Medulla oblongata (tissue), 1 donor: ENCODE data around the gene ZNF420.
"Not testable (repeated sequence)": the region's sequence is repeated elsewhere in the genome, so short reads cannot be mapped to it uniquely, and the experiment has no call there.

Source experiments
- DNase-seq: peaks from one replicate; pipeline ENCODE4 v3.0.0-alpha.2; 2015; ENCODE audit errors: extremely low spot score

ZNF420 gene

DNA sequence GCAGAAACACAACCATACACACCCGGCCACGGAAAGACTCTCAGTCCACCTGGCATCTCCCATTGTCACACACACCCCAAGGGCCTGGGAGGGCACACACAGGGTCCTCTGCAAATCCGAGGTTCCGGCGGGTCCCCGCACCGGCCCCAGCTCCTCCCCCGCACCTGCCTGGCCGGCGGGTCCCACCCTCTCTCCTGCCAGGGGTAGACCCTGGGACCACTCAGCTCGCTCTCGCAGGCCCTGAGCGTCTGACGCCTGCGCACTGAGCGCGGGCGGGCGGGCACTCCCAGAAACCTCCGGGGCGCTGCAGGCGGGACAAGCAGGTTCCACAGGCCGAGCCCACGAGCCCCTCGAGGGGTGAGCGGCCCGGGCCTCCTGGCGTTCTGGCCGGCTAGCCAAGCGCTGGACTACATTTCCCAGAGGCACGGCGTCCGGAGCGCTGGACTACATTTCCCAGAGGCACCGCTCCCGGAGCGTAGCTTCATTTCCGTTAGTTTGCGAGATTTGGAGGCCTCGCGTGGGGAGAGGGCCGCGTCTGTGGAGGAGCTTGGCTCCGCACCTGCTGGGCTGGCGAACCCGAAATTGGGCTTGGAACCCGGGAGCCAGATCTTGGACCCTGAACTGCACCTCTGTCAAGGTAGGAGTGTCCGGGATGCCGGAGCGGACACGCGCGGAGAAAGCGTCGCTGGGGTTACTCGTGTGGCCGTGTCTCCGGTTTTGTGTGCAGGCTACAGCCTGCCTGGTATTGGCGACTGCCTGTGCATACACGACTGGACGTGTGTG lies at the start of gene ZNF420:
Gene ZNF420, plus strand, starts transcription at position 500 of the 783 bp plus-strand sequence. CDS start 10,686 bp downstream, outside the sequence.
- peak; percentile 96 for DNase-seq

DNA sequence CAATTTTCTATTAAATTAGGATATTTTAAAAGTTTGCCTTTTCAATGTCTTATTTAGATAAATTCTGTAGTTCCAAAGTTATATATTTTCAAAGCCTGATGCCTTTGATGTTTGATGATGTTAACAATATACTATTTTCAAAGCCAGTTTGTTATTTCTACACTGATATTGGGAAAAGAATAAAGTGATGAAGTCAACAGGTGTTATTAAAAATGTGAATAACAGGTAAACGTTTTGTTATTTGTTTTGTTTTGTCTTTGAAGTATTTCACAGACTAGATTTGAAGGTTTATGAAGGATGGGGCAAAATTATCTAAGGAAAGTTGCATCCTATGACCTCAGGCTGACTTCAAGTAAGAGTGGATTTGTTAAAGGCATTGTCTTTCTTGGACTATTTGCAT lies 33.1 kb upstream of the ZNF420 start:
- DNase-seq, result no peak

DNA sequence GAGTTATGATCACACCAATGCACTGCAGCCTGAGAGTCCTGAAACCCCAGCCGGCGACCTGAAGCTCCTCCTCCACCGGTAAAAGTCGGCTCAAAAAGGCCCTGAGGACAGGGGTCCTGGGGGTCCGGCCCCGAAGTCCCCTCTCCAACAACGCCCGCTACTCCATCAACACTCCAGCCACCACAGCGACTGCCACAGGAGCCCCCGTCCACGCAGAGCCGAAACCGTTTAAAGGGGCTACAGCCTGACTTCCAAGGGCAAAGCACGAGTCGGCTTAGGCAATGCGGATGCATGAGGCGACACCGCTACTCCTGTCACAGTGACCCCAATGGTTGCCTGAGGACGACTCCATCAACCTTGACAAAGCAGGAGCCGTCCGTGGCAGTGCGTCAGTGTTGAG lies 22.9 kb upstream of the ZNF420 start:
- DNase-seq, result no peak

DNA sequence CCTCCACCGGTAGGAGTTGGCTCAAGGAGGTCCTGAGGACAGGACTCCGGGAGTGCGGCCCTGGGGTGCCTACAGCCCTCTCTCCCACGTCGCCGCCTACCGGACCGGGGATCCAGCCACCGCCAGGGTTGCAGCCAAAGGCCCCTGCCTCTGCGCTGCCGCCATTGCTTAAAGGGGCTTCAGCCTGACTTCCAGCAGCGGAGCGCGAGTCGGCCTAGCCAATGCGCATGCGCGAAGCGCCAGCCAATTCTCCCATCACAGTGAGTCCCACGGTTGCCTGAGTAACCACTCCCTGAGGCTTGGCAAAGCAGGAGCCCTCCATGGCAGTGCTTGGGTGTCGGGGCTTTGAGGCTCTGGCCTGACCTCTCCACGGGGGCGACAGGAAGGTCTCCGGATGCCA lies 21.5 kb upstream of the ZNF420 start:
- no peak for DNase-seq

DNA sequence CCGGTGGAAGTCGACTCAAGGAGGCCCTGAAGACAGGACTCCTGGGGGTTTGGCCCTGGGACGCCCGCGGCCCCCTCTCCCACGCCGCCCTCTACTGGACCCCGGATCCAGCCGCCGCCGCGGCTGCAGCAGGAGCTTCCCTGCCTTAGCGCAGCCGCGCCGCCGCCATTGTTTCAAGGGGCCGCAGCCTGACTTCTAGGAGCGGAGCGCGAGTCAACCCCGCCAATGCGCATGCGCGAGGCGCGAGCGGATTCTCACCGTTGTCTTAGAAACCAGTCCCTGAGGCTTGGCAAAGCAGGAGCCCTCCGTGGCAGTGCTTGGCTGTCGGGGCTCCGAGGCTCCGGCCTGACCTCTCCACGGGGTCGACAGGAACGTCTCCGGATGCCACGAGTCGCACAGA lies 19.1 kb upstream of the ZNF420 start:
- DNase-seq, result no peak

DNA sequence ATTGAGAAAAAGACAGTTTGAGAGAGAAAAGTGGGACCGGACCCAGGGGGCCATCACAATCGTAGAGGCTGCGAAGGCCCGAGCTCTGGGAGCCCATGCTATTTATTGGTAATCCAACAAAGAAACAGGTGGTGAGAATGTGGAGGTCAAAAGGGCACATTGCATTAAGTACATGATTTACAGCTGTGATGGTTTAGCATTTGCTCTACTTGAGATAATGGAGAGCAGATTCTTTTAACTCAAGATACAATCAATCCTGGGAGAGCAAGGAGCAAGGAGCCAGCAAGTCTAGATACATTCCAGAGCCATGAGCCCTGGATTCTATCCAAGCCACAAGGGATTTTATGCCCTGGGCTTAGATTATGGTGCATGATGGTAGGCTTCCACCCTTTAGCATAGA lies 13.3 kb upstream of the ZNF420 start:
- not testable (repeated sequence) for DNase-seq

DNA sequence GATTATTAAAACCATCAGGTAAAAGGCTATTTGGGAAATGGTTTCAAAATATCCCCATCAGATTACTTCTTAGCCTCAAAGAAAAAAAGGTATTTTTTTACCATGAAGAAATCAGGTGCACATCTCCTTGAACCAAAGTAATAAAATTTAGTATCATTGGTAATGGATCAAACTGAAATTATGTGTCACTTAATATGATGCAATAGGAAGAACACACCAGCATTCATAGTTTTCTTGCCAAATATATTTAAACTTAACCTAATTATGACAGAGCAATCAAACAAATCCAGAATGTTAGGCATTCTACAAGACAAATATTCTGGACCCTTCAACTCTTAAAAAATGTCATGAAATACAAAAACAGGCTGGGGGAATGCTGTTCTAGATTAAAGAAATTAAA lies 4.1 kb upstream of the ZNF420 start:
- DNase-seq, result no peak

DNA sequence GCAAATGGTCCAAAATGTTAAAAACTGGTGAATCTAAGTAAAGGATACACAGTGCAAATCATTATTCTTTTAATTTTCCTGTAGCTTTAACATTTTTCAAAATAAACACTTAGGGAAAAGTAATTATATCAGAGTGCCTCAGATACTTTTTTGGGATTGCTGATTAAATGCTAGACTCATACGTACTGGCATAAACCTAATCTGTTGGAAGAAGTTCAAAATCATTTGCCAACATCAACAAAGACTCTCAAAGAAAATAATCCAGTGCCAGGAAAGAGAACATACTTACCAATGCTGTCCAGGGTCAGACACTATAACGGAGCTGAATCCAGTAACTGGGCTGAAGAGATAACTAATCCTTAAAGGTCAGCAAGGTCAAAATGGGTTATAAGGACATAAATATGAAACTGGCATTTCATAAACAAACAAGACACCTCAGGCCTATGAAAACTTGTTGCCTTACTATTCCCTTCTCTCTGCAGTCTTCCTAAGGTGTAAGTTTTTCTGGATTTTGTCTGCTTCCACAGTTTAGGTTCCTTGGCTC lies 3.3 kb upstream of the ZNF420 start:
- no peak for DNase-seq

DNA sequence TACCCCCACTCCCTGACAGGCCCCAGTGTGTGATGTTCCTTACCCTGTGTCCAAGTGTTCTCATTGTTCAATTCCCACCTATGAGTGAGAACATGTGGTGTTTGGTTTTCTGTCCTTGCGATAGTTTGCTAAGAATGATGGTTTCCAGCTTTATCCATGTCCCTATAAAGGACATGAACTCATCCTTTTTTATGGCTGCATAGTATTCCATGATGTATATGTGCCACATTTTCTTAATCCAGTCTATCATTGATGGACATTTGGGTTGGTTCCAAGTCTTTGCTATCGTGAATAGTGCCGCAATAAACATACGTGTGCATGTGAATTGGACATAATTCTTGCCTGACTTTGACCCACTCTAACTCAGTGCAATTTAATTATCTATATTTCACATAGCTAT lies 1.7 kb upstream of the ZNF420 start:
- not testable (repeated sequence) for DNase-seq

DNA sequence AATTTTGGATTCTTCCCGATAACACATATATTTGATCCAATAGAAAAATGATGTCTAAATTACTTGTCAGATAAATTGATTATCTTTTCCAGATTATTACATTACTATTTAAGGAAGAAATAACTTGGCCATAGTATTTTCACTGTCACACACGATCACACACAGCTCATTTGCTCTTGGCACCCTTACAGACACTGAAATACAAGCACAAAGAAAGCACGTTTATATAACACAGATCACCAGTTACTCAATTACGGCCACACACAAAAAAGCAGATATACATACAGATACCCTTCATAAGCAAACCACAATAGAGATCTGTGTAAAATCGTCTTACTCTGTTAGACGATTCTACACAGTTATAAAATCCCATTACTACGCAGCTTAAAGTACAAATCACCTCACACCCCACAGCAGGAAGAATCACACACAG lies 716 bp upstream of the ZNF420 start:
- DNase-seq, result no peak

DNA sequence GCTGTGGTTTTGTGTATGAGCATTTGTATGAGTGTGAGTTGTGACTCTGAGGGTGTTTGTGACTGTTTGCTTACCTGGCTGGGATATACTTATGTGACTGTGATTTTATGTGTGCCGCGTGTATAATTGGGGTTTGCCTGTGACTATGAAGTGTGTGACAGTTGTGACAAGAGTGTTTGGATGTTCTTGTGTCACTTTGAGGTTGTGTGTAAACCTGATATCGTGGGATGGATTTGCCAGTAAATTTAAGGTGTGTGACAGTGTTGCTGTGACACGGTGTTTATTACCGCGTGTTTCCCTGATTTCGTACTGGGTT lies 442 bp downstream of the ZNF420 start:
- no peak for DNase-seq

DNA sequence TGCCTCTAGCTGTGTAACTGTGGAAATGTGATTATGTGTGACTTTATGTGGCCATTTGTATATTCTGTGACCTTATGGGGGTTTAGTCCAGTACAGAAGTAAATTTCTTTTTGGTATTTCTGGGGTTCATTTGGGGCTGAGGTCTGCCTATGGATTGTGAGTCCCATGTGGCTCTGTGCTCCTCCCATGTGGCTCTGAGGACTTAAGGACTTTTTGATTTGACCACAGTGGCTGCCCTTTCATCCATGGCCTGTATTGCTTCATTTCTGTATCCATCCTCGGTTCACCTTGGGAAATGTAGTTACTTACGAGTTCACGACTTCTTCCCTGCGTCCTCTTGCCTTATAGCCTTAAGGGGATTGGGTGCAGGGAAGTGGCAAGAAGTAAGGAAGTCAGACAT lies 1.0 kb downstream of the ZNF420 start:
- DNase-seq, result no peak

DNA sequence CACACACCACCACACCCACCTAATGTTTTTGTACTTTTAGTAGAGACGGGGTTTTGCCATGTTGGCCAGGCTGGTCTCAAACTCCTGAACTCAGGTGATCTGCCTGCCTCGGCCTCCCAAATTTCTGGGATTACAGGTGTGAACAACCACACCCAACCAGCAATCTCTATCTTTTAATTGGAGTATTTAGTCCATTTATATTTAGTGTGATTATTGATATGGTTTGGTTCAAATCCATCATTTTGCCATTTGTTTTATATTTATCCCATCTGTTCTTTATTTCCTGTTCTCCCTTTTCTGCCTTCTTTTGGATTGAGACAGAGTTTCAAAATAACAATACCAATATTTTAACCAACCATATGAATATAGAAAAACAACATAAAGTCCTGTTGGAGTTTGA lies 4.1 kb downstream of the ZNF420 start:
- no peak for DNase-seq

DNA sequence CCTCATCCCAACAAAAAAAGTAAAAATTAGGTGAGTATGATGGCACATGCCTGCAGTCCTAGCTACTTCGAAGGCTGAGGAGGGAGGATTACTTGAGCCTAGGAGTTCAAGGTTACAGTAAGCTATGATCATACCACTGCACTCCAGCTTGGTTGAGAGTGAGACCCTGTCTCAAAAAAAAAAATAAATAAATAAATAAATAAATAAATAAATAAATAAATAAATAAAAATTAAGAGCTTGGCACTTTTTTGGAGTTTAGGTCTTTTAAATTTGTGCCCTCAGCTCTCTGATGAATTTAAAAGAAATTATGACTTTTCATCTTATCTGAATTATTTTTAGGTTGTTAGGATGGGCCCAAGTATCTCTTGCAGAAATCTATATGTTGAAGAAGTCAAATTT lies 8.9 kb downstream of the ZNF420 start:
- no peak for DNase-seq

DNA sequence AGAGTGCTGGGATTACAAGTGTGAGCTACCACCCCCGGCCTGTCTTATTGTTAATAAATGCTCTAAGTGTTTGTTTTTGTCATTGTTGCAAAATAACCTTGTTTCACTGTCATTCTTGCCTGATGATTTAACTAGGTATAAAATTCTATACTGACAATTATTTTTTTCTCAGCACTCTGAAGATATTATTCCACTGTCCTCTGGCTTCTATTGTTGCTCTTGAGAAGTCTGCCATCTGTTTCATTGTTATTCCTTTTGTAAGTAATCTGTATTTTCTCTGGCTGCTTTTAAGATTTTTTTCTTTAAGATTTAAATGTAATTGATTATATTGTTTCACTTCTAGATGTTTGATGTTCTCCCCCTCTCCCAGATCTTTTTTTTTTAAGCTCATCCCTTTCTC lies 17.6 kb downstream of the ZNF420 start:
- no peak for DNase-seq

DNA sequence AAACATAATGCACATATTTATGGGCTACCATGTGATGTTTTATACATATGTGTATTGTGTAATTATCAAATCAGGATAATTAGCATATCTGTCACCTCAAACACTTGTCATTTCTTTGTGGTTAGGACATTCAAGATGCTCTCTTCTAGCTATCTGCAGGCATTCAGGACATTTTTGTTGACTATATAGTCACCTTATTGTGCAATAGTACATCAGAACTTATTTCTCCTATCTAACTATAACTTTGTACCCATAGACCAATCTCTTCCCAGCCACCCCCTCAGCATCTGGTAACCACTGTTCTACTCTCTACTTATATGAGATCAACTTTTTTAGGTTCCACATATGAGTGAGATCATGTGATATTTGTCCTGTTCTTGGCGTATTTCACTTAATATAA lies 20.3 kb downstream of the ZNF420 start:
- DNase-seq, result no peak

DNA sequence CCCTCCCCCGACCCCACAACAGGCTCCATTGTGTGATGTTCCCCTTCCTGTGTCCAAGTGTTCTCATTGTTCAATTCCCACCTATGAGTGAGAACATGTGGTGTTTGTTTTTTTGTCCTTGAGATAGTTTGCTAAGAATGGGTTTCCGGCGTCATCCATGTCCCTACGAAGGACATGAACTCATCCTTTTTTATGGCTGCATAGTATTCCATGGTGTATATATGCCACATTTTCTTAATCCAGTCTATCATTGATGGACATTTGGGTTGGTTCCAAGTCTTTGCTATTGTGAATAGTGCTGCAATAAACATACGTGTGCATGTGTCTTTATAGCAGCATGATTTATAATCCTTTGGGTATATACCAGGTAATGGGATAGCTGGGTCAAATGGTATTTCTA lies 25.9 kb downstream of the ZNF420 start:
- not testable (repeated sequence) for DNase-seq

DNA sequence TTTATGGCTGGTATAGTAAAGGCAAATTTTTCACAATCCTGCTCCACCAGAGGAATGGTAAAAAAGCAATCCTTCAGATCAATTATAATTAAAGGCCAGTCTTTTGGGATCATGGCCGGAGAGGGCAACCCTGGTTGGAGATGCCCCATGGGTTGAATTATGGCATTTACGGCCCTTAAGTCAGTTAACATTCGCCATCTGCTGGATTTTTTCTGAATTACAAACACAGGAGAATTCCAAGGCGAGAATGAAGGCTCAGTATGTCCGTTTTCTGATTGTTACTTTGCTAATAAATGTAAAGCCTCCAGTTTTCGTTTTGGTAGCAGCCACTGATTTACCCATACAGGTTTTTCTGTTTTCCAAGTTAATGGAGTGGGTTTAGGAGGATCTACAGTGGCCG lies 33.5 kb downstream of the ZNF420 start:
- not testable (repeated sequence) for DNase-seq

DNA sequence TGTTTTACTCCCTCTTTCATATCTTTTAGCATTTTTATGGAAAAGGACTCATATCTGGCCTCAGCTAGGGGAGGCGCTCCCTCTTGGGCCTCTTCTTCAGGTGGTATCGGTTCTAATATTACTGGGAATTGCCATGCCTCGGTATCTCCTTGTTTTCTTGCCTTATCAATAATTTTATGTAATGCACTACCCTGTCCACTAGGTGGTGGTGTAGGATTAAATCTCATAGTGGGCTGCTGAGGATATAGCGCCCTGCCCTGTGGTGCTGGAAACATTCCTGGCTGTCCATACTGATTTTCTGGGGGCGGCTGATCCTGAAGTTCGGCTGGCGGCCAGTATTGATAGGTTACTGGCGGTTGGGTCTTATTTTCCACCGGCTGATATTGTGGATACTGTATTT lies 35.8 kb downstream of the ZNF420 start:
- no peak for DNase-seq

DNA sequence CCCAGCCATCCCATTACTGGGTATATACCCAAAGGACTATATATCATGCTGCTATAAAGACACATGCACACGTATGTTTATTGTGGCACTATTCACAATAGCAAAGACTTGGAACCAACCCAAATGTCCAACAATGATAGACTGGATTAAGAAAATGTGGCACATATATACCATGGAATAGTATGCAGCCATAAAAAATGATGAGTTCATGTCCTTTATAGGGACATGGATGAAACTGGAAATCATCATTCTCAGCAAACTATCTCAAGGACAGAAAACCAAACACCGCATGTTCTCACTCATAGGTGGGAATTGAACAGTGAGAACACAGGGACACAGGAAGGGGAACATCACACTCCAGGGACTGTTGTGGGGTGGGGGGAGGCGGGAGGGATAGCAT lies 43.9 kb downstream of the ZNF420 start:
- DNase-seq, result not testable (repeated sequence)

DNA sequence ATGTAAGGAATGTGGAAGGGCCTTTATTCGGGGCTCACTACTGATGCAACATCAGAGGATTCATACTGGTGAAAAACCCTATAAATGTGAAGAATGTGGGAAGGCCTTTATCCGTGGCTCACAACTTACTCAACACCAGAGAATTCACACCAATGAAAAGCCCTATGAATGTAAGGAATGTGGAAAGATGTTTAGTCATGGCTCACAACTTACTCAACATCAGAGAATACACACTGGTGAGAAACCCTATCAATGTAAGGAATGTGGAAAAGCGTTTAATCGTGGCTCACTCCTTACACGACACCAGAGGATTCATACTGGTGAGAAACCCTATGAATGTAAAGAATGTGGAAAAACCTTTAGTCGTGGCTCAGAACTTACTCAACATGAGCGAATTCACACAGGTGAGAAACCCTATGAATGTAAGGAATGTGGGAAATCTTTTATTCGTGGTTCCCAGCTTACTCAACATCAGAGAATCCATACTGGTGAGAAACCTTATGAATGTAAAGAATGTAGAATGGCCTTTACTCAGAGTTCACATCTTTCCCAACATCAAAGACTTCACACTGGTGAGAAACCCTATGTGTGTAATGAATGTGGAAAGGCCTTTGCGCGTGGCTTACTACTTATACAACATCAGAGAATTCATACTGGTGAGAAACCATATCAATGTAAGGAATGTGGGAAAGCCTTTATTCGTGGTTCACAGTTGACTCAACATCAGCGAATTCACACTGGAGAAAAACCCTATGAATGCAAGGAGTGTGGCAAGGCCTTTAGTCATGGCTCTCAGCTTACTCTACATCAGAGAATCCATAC lies 50.0 kb downstream of the ZNF420 start:
- DNase-seq, result no peak

DNA sequence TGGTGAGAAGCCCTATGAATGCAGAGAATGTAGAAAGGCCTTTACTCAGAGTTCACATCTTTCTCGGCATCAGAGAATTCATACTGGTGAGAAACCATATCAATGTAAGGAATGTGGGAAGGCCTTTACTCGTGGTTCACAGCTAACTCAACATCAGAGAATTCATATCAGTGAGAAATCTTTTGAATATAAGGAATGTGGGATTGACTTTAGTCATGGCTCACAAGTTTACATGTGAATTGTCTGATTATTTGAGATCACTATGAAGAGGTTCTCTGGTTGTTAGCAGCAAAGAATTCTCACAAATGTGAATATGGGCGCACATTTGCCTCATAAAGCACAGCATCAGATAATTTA lies 50.6 kb downstream of the ZNF420 start:
- no peak for DNase-seq

DNA sequence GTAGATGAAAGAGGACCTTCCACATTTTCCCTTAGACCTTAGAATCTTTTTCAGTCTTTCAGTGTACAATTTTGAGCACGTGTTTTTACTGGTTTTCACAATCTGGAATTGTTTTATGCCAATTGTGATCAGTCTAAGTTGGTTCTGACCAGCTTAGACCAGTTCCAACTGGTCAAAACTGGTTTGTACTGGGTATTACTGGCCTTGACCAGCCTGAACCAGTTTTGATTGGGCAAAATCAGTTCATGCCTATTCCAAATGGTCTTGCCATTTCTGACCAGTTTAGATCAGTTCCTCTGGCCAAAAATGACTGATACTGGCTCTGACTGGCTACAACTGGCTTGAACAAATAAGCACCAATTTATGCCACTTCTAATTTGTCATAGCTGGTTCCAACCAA lies 57.9 kb downstream of the ZNF420 start:
- DNase-seq, result no peak
